Muscle layer of colon (tissue), 2 donors: ENCODE data around the gene SMTN.

Source experiments
- H3K27ac ChIP-seq: one replicate; pipeline ENCODE4 v1.7.0; 2013; ENCODE audit warnings: low read depth, mild to moderate bottlenecking, low read length, moderate library complexity
- H3K27me3 ChIP-seq, 2 donors: one replicate each; pipeline ENCODE4 v1.7.0; 2013; ENCODE audit warnings: low read length in 2 of 2, mild to moderate bottlenecking in 2 of 2; ENCODE audit not compliant: insufficient read depth in 2 of 2, control insufficient read depth in 1 of 2
- H3K36me3 ChIP-seq: one replicate; pipeline ENCODE4 v1.7.0; 2013; ENCODE audit warnings: mild to moderate bottlenecking, low read length; ENCODE audit not compliant: insufficient read depth
- H3K4me1 ChIP-seq: one replicate; pipeline ENCODE4 v1.7.0; 2013; ENCODE audit warnings: mild to moderate bottlenecking, low read length; ENCODE audit not compliant: insufficient read depth
- H3K4me3 ChIP-seq, 2 donors: one replicate each; pipeline ENCODE4 v1.7.0; 2013; ENCODE audit warnings: low read length in 2 of 2, low read depth in 1 of 2, mild to moderate bottlenecking in 1 of 2, moderate library complexity in 1 of 2
- H3K9ac ChIP-seq: one replicate; pipeline ENCODE4 v1.7.0; 2013; ENCODE audit warnings: low read length
- H3K9me3 ChIP-seq: one replicate; pipeline ENCODE4 v1.7.0; 2013; ENCODE audit warnings: mild to moderate bottlenecking, low read length
- donor health status: abdominal sarcoma.
- donor health status: Adenocarcinoma of cecum.

SMTN gene

DNA sequence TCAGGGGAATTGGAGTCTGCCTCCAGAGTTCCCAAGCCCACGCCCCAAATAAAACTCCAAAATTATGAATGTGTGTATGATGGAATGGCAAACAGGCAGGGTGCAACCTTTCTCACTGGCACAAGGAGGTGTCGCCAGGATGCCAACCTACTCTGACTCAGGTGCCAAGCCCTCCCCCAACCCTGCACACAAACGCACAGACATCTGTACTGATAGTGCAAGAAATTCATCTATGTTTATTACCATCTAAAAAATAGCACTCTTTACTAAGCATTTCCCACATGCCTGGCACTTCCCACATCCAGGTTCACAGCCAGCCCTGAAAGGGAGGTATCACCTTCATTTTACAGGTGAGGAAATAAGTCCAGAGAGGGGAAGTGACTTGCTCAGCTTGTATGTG, 57.9 kb downstream of the SMTN start:
- no peak overlapping the region for H3K4me3 ChIP-seq
- H3K9ac ChIP-seq, result no peak overlapping the region
- H3K9me3 ChIP-seq, result no peaks in the 10 kb centered on the region
- no peak overlapping the region for H3K27ac ChIP-seq
- peaks cover 0 to 19% of the 10 kb centered on the region in 2 donors for H3K27me3 ChIP-seq
- H3K4me1 ChIP-seq, result no peaks in the 10 kb centered on the region
- no peaks in the 10 kb centered on the region for H3K36me3 ChIP-seq

- H3K4me3 ChIP-seq, result no peak within 1 kb of the TSS
- H3K36me3 ChIP-seq, result no peaks in the 10 kb centered on the region
- no peak within 1 kb of the TSS for H3K27ac ChIP-seq
These were observed 59.0 kb downstream of the SMTN start, which contains the start of gene PLA2G3 for GRCh38 chr22:31139866-31140716. Gene PLA2G3, minus strand, starts transcription at chr22:31140508. Its CDS starts 154 bp downstream, at chr22:31140354.

DNA sequence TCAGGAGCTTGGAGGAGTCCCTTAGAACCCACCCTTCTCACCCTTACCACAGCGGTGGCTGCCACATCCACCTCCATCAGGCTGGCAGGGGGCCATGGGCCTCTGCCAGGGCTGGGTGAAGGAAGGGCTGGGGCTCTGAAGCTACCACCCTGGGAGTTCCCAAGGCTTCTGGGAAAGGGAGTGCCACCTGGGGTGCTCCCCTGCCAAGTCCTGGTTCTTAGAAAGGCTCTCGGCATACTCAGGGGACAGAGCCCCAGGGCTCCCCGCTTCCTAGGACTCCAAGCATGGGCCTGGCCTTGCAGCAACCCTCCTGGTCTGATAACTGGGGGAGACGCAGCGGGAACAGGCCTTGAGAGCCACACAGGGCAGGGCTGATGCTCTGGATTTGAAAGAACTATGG, 59.6 kb downstream of the SMTN start:
- Histone ChIP-seq H3K27me3 (peaks cover 0 to 19% of the 10 kb centered on the region in 2 donors), H3K4me1 (no peaks in the 10 kb centered on the region), H3K9me3 (no peaks in the 10 kb centered on the region), H3K4me3 (no peak overlapping the region), H3K36me3 (no peaks in the 10 kb centered on the region), H3K9ac (no peak overlapping the region), H3K27ac (no peak overlapping the region)

More at GRCh38 chr22:31139866-31140716, 59.0 kb downstream of the SMTN start, which contains the start of gene PLA2G3:
- Histone ChIP-seq H3K9me3 (no peaks in the 10 kb centered on the region), H3K4me1 (no peaks in the 10 kb centered on the region), H3K9ac (no peak within 1 kb of the TSS), H3K27me3 (peaks cover 0 to 19% of the 10 kb centered on the region in 2 donors)

- Histone ChIP-seq H3K4me3 (no peak overlapping the region), H3K36me3 (no peaks in the 10 kb centered on the region)
These were observed 60.4 kb downstream of the SMTN start for GRCh38 chr22:31141551-31141950.

DNA sequence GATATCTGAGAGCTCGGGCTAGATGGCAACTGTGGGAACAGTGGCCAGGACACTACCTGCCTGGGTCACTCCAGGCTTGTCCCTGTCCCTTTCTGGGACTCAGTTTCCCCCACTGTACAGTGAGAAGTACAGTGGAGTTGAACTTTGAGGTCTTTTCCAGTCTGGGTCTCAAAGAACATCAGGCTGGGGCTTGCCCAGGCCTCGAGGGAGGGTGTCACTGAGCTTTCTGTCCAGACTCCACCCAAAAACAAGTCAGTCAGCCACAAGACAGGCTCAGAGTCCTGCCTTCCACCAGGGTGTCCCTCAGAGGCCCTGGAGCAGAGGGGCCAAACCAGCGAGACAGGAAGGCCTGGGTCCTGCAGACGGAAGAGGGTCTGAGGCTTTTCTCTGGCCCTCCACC, 61.2 kb downstream of the SMTN start:
- no peaks in the 10 kb centered on the region for H3K9me3 ChIP-seq
- no peak overlapping the region for H3K27ac ChIP-seq
- H3K9ac ChIP-seq, result no peak overlapping the region
- H3K4me1 ChIP-seq, result no peaks in the 10 kb centered on the region
- no peaks in the 10 kb centered on the region for H3K36me3 ChIP-seq
- peaks cover 0 to 19% of the 10 kb centered on the region in 2 donors for H3K27me3 ChIP-seq
- H3K4me3 ChIP-seq, result no peak overlapping the region

More at GRCh38 chr22:31141551-31141950, 60.4 kb downstream of the SMTN start:
- Histone ChIP-seq H3K9ac (no peak overlapping the region), H3K9me3 (no peaks in the 10 kb centered on the region), H3K27me3 (peaks cover 0 to 19% of the 10 kb centered on the region in 2 donors), H3K4me1 (no peaks in the 10 kb centered on the region), H3K27ac (no peak overlapping the region)

DNA sequence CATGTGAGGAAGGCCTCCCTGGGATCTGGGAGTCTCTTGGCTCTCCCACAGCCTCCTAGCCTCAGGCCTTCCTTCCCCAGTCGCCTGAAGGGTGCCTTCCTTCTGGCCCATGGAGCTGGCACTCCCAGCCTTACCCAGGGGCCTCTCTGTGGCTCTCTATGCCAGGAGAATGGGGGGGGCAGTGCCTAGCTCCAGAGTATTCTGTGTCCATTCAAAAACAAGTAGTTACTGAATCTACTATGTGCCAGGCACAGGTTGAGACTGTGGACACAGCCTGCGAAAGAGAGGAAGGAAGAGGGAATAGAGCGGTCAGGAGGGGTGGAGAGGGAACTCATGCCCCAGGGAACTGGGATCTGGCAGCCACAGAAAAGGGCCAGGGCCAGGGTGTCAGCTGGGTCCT, 61.9 kb downstream of the SMTN start:
- no peaks in the 10 kb centered on the region for H3K4me1 ChIP-seq
- no peaks in the 10 kb centered on the region for H3K36me3 ChIP-seq
- no peak overlapping the region for H3K27ac ChIP-seq
- no peak overlapping the region for H3K4me3 ChIP-seq
- no peak overlapping the region for H3K9ac ChIP-seq
- peaks cover 0 to 19% of the 10 kb centered on the region in 2 donors for H3K27me3 ChIP-seq
- no peaks in the 10 kb centered on the region for H3K9me3 ChIP-seq

GRCh38 chr22:31143537-31143936, 62.4 kb downstream of the SMTN start:
- no peak overlapping the region for H3K27ac ChIP-seq
- no peak overlapping the region for H3K9ac ChIP-seq

GRCh38 chr22:31144223-31144622, 63.1 kb downstream of the SMTN start:
- peaks cover 9% of the 10 kb centered on the region for H3K4me1 ChIP-seq
- peaks cover 0 to 15% of the 10 kb centered on the region in 2 donors for H3K27me3 ChIP-seq
- no peak overlapping the region for H3K27ac ChIP-seq
- no peak overlapping the region for H3K4me3 ChIP-seq
- no peak overlapping the region for H3K9ac ChIP-seq
- H3K9me3 ChIP-seq, result no peaks in the 10 kb centered on the region
- no peaks in the 10 kb centered on the region for H3K36me3 ChIP-seq

More at GRCh38 chr22:31143537-31143936, 62.4 kb downstream of the SMTN start:
- Histone ChIP-seq H3K9me3 (no peaks in the 10 kb centered on the region), H3K27me3 (peaks cover 0 to 19% of the 10 kb centered on the region in 2 donors), H3K4me3 (no peak overlapping the region), H3K36me3 (no peaks in the 10 kb centered on the region), H3K4me1 (peaks cover 3% of the 10 kb centered on the region)

DNA sequence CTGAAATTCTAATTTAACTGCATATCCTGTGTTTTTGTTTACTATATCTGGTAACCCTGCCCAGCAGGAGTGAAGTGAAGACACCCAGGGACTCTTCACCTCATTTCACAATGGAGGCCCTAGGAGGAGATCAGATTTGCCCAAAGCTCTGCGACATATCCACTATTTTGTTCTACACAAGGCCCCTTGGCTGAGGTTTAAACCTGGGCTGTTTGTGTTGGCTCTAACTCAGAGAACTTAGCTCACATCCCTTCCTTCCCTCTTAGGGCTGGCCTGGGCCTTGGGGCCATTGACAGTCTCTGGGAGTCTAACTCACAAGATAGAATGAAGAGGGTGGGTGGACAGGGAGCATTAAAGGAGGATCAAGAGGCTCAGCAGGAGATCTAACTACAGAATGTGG, 67.4 kb downstream of the SMTN start:
- Histone ChIP-seq H3K4me3 (no peak overlapping the region), H3K4me1 (peaks cover 12% of the 10 kb centered on the region), H3K9me3 (no peaks in the 10 kb centered on the region), H3K9ac (no peak overlapping the region), H3K36me3 (no peaks in the 10 kb centered on the region), H3K27me3 (no peaks in the 10 kb centered on the region), H3K27ac (no peak overlapping the region)

GRCh38 chr22:31148953-31149627, 68.0 kb downstream of the SMTN start:
- Histone ChIP-seq H3K9me3 (no peaks in the 10 kb centered on the region), H3K4me1 (peaks cover 12% of the 10 kb centered on the region), H3K9ac (no peak overlapping the region), H3K36me3 (no peaks in the 10 kb centered on the region), H3K4me3 (no peak overlapping the region), H3K27ac (no peak overlapping the region), H3K27me3 (no peaks in the 10 kb centered on the region)

- Histone ChIP-seq H3K4me3 (no peak overlapping the region), H3K9me3 (no peaks in the 10 kb centered on the region), H3K27ac (no peak overlapping the region), H3K9ac (no peak overlapping the region), H3K4me1 (peaks cover 20% of the 10 kb centered on the region), H3K36me3 (no peaks in the 10 kb centered on the region), H3K27me3 (no peaks in the 10 kb centered on the region)
These were observed 69.5 kb downstream of the SMTN start for GRCh38 chr22:31150615-31151014.
